ENCODE data around the gene PTPRN2. TPM values are rescaled to one million over a fixed set of nuclear protein-coding genes. Genes with fewer than 3 reads are reported as not detected.
A peak's percentile ranks its signal among the peaks of the same experiment; 100 is the strongest.

Gene PTPRN2
- total and polyA plus RNA-seq, 2 of the 13 experiments (the other 11 are each of a cell fraction or from before 2014, with no cell fraction given), result 2.5 to 24.2 TPM

DNA sequence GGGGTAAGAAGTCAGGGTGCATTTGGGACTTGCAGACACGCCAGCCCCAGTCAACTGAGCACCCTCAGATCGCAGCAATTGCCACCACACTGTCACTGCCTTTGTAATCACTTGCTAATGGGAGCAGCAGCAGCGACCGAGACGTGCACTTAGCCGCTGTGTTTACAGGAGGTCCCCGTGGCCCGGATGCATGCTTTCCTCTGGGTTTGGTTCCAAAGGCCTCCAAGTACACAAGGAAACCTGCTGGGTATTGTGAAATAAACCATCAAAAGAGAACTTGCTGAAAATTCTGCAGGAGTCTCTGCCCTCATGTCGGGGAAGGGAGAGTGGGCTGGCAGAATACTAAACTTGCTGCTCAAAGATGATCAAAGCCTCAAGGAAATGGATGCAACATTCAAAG lies 909.1 kb downstream of the PTPRN2 start (continued):
- TF ChIP-seq, protein P1, sequence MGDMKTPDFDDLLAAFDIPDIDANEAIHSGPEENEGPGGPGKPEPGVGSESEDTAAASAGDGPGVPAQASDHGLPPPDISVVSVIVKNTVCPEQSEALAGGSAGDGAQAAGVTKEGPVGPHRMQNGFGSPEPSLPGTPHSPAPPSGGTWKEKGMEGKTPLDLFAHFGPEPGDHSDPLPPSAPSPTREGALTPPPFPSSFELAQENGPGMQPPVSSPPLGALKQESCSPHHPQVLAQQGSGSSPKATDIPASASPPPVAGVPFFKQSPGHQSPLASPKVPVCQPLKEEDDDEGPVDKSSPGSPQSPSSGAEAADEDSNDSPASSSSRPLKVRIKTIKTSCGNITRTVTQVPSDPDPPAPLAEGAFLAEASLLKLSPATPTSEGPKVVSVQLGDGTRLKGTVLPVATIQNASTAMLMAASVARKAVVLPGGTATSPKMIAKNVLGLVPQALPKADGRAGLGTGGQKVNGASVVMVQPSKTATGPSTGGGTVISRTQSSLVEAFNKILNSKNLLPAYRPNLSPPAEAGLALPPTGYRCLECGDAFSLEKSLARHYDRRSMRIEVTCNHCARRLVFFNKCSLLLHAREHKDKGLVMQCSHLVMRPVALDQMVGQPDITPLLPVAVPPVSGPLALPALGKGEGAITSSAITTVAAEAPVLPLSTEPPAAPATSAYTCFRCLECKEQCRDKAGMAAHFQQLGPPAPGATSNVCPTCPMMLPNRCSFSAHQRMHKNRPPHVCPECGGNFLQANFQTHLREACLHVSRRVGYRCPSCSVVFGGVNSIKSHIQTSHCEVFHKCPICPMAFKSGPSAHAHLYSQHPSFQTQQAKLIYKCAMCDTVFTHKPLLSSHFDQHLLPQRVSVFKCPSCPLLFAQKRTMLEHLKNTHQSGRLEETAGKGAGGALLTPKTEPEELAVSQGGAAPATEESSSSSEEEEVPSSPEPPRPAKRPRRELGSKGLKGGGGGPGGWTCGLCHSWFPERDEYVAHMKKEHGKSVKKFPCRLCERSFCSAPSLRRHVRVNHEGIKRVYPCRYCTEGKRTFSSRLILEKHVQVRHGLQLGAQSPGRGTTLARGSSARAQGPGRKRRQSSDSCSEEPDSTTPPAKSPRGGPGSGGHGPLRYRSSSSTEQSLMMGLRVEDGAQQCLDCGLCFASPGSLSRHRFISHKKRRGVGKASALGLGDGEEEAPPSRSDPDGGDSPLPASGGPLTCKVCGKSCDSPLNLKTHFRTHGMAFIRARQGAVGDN (CRISPR knock-in tag; IDR thresholded peaks at IDR 0.05), result peak; percentile 76
- TF ChIP-seq, protein P2, sequence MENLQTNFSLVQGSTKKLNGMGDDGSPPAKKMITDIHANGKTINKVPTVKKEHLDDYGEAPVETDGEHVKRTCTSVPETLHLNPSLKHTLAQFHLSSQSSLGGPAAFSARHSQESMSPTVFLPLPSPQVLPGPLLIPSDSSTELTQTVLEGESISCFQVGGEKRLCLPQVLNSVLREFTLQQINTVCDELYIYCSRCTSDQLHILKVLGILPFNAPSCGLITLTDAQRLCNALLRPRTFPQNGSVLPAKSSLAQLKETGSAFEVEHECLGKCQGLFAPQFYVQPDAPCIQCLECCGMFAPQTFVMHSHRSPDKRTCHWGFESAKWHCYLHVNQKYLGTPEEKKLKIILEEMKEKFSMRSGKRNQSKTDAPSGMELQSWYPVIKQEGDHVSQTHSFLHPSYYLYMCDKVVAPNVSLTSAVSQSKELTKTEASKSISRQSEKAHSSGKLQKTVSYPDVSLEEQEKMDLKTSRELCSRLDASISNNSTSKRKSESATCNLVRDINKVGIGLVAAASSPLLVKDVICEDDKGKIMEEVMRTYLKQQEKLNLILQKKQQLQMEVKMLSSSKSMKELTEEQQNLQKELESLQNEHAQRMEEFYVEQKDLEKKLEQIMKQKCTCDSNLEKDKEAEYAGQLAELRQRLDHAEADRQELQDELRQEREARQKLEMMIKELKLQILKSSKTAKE (CRISPR knock-in tag; IDR thresholded peaks at IDR 0.05; ENCODE audit: borderline replicate concordance), result peak; percentile 34; the same call in 1 of the 2 replicates
- TF ChIP-seq ZNF382 (CRISPR knock-in tag; IDR thresholded peaks at IDR 0.05; ENCODE audit: borderline replicate concordance) (no peak), HNRNPH1 (optimal IDR thresholded peaks at IDR 0.05; ENCODE audit: low read depth, low read length) (no peak), MIER3 (CRISPR knock-in tag; IDR thresholded peaks at IDR 0.05; ENCODE audit: borderline replicate concordance) (peak; percentile 38; the same call in 1 of the 2 replicates), SPEN (CRISPR knock-in tag; IDR thresholded peaks at IDR 0.05; ENCODE audit: low read depth) (peak; percentile 71), EP300 (IDR thresholded peaks at IDR 0.05; ENCODE audit: low read depth in 2 of 2, low read length in 2 of 2) (peak in 1 of 2 experiments; percentile 50; a peak in 1 of 4 replicates), EP300 (CRISPR knock-in tag; IDR thresholded peaks at IDR 0.05; ENCODE audit: borderline replicate concordance) (no peak), MXD4 (CRISPR knock-in tag; IDR thresholded peaks at IDR 0.05) (0 out of 2 replicates have a peak, but pooled peaks have one; percentile 33), ZNF557 (CRISPR knock-in tag; IDR thresholded peaks at IDR 0.05) (peak; percentile 74; the same call in 1 of the 2 replicates), HDAC1 (CRISPR knock-in tag; IDR thresholded peaks at IDR 0.05) (peak; percentile 73), ZNF605 (CRISPR knock-in tag; IDR thresholded peaks at IDR 0.05) (peak; percentile 77), HOMEZ (CRISPR knock-in tag; IDR thresholded peaks at IDR 0.05; ENCODE audit: low read depth) (0 out of 2 replicates have a peak, but pooled peaks have one; percentile 39), RARA (CRISPR knock-in tag; IDR thresholded peaks at IDR 0.05) (peak; percentile 65), FOXA1 (IDR thresholded peaks at IDR 0.05) (no peak), FOXA1 (CRISPR knock-in tag; IDR thresholded peaks at IDR 0.05) (peak; percentile 73), CEBPB (IDR thresholded peaks at IDR 0.05; ENCODE audit: borderline replicate concordance, low read depth, low read length) (peak; percentile 93), KDM5A (IDR thresholded peaks at IDR 0.05; ENCODE audit: borderline replicate concordance, low read length) (no peak)
- TF ChIP-seq, protein P3, sequence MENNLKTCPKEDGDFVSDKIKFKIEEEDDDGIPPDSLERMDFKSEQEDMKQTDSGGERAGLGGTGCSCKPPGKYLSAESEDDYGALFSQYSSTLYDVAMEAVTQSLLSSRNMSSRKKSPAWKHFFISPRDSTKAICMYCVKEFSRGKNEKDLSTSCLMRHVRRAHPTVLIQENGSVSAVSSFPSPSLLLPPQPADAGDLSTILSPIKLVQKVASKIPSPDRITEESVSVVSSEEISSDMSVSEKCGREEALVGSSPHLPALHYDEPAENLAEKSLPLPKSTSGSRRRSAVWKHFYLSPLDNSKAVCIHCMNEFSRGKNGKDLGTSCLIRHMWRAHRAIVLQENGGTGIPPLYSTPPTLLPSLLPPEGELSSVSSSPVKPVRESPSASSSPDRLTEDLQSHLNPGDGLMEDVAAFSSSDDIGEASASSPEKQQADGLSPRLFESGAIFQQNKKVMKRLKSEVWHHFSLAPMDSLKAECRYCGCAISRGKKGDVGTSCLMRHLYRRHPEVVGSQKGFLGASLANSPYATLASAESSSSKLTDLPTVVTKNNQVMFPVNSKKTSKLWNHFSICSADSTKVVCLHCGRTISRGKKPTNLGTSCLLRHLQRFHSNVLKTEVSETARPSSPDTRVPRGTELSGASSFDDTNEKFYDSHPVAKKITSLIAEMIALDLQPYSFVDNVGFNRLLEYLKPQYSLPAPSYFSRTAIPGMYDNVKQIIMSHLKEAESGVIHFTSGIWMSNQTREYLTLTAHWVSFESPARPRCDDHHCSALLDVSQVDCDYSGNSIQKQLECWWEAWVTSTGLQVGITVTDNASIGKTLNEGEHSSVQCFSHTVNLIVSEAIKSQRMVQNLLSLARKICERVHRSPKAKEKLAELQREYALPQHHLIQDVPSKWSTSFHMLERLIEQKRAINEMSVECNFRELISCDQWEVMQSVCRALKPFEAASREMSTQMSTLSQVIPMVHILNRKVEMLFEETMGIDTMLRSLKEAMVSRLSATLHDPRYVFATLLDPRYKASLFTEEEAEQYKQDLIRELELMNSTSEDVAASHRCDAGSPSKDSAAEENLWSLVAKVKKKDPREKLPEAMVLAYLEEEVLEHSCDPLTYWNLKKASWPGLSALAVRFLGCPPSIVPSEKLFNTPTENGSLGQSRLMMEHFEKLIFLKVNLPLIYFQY (CRISPR knock-in tag; IDR thresholded peaks at IDR 0.05; ENCODE audit: borderline replicate concordance), result peak; percentile 90; the same call in 1 of the 2 replicates
